GM21619 (cell line): Measurements from ENCODE around the gene FBXW12.
"Not testable (repeated sequence)": the region's sequence is repeated elsewhere in the genome, so short reads cannot be mapped to it uniquely, and the experiment has no call there.

Experiments used
- ATAC-seq: cut with Tn5 transposase; IDR thresholded peaks from one replicate; pipeline ENCODE4 v1.9.1; 2021; ENCODE audit not compliant: unreplicated experiment

The FBXW12 gene

DNA sequence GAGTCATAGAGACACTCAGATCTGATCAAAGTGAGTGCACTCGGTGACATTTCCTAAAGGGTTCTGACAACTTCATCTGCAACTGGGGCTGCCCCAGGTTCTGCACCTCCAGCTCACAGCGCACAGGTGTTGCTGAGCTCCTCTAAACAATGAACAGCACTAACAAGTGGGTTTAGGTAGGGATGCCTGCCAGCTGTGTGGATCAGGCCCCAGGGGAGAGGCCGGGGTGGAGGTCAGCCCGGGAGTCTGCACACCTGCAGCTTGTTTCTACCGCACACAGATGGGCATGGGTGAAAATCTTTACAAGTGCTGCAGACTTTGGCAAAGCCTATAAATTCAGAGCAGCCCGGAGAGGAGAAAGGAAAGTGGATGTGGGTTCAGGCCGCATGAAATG is 355 bp downstream of the FBXW12 start:
- ATAC-seq: no peak

DNA sequence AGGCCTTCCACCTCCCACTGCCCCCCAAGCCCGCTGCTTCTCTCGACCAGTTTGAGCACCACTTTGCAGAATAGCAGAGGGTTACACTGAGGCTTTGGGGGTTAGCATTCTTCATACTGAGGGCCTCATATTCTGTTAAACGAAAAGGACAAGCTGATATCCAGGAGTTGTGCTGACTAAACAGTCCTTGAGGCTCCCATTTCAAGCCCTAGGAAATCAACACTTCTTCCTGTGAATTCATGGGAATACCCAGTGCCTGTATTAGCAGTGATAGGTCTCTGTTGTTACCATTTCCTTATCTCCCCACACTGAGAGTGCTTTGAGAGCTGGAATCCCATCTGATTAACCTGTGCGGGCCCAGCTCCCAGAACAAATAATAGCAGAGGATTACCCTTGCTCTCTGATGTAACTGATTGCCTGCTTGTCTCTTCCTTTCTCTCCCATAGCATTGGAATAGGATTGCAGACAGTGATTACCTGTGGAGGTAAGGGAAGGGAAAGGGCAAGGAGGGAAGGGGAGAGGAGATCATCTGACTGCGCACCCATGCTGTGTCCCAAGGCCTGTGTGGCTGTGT is 930 bp downstream of the FBXW12 start:
- ATAC-seq: no peak

GRCh38 chr3:48387634-48388033 is 15.6 kb downstream of the FBXW12 start:
- ATAC-seq: no peak

- no peak for ATAC-seq
Observed at GRCh38 chr3:48388966-48389365, 16.9 kb downstream of the FBXW12 start.

GRCh38 chr3:48394391-48394790 is 22.4 kb downstream of the FBXW12 start:
- ATAC-seq: no peak

DNA sequence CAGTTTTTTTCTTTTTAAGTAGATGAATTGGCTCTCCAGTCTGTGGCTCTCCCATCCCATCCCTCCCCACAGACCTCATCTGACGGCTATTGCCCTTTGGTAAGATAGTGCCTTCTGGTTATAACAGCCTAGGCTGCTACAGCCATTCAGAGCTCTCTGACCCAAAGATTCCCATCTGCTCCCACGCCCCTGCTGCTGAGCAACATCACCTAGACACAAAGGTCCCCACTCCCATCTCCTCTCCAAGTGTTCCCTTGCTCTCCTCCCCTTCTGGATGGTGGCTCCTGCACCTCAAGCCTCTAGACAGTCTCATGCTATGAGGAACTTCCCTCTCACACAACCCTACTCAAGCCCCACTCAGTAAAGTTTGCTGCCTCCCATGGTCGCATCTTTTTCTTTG is 23.7 kb downstream of the FBXW12 start:
- no peak for ATAC-seq

GRCh38 chr3:48397767-48398681 is 26.0 kb downstream of the FBXW12 start:
- ATAC-seq: no peak

DNA sequence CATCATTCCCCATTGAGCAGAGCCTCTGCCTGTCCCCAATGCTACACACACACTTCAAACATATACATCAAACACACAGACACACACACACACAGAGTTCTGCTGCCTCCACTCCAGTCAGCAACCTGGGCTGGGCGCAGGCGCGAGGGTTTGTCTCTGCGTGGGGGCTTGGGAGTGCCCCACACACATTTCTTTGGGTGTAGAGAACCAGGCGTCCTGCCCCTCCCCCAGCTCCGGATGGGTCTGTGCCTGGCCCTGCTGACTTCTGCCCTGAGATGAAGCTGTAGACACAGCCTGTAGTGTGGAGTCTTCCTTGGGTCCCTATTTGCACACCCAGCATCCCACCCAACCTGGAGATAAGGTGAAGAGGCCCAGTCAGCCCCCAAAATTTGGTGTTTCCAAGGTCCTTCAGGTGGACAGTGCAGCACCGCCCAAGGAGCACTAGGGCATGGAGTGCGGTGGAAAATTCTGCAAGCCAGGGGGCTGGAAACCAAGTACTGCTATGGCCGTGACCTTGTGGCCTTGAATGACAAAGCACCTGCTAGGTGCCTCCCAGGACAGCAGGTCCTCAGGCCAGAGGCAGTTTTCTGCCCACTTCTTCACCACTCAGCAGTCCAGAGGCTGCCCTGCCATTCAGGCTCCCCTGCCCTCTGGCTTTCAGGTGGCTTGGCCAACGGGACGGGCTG is 26.8 kb downstream of the FBXW12 start:
- ATAC-seq: no peak

- ATAC-seq: no peak
Observed at GRCh38 chr3:48399387-48400172, 27.6 kb downstream of the FBXW12 start.

GRCh38 chr3:48400824-48401433 is 28.9 kb downstream of the FBXW12 start:
- no peak for ATAC-seq

DNA sequence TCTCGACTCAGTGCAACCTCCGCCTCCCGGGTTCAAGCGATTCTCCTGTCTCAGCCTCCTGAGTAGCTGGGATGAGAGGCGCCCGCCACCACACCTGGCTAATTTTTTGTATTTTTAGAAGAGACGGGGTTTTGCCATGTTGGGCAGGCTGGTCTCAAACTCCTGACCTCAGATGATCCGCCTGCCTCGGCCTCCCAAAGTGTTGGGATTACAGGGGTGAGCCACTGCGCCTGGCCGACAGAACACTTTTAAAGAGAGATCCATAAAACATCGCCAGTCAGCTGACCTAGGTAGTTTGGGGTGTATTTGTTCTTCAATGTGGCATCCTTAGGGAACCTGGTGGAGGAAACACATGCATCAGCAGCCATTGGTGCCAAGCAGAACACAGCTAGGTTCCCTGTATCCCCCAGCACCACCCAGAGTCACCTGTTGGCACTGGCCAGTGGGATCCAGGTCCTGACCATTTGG is 29.4 kb downstream of the FBXW12 start:
- ATAC-seq: not testable (repeated sequence)

DNA sequence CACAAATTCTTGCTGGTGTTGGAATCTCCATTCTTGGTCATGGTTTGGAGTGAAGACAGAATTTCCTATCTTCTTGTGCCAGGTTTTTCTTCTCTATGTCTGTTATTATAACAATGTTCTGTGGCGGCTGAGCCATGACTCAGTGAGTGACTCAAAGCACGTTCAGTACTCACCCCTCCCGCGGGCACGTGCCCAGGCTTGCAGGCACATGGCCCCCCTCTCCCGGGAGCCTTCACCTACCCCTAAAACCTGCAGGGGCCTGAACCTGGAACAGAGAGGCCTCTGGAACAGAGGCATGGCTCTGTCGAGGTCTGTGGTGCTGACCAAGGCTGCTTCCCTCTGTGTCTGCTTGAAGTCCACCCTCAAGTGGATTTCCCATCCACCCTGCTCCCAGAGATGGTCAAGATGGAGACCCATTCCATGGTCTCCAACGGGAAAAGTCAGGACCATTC is 30.3 kb downstream of the FBXW12 start:
- ATAC-seq: no peak

- no peak for ATAC-seq
Observed at GRCh38 chr3:48402907-48403306, 30.9 kb downstream of the FBXW12 start.

- ATAC-seq: no peak
Observed at GRCh38 chr3:48403533-48404439, 31.8 kb downstream of the FBXW12 start.

DNA sequence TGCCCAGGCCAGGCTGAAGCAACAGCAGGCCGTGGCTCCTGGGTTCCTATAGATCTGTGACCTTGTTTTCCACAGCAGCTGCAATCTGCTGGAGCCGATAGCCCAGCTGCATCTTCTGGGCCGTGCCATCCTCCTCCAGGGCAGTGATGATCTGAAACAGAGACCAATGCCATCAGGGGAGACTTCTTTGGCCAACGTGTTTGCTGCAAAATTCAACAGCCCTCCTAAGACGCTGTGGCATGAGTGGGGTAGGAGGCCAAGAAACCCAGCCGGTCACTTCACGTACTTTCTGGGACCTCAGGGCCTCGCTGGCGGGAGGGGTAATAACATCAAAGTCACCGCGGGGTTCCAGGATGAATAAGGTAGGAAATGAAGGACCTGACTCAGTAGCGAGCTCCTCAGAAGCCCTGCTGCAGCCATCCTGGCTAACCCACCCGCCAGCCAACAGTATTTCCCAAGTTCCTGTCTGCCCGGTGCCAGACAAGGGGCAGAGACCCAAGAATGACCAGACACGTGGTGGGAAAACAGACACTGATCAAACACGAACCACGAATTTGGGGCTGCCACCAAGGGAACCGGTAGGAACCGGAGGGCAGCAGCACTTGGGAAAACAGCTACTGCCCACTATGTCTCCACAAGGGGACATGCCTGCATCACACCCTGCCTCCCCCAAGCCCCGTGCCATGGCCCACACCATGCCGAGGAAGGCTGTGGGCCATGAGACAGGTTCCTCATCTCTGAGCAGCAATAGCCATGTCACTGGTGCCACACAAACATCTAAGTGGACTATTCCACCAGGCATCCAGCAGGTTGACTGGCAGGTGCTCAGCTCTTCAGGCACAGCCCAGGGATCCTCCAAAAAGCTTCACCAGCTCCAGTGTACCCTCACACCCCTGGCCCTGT is 32.7 kb downstream of the FBXW12 start:
- no peak for ATAC-seq

GRCh38 chr3:48405343-48405881 is 33.4 kb downstream of the FBXW12 start:
- ATAC-seq: no peak

DNA sequence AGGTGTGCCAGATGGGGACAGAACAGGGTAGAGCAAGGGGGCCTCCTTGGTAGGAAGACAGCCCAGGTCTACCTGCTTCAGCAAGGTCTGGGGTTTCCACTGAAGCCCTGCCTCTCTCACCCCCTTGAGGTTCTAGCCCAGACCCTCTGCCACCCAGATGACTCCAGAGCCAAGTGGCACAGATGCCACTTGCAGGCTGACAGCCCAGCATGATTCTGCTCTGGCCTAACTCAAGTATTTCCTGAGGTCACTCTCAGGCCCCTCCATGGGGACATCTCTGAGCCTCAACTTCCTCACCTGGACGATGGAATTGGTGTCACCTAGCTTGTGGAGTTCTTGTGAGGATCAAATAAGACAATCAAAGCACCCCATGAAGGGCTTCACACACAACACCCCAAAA is 34.0 kb downstream of the FBXW12 start:
- ATAC-seq: no peak
